IPS-18c (cell line): ENCODE data around the gene SUV39H2.

Source experiments
- H3K4me3 ChIP-seq: 2 replicates; pipeline ENCODE4 v1.7.0; 2013; ENCODE audit warnings: low read depth, mild to moderate bottlenecking, low read length, moderate library complexity; ENCODE audit not compliant: insufficient read depth
- H3K9me3 ChIP-seq: one replicate; pipeline ENCODE4 v1.6.1; 2013; ENCODE audit warnings: mild to moderate bottlenecking, low read length, moderate library complexity; ENCODE audit not compliant: control insufficient read depth, insufficient read depth

The SUV39H2 gene, protein sequence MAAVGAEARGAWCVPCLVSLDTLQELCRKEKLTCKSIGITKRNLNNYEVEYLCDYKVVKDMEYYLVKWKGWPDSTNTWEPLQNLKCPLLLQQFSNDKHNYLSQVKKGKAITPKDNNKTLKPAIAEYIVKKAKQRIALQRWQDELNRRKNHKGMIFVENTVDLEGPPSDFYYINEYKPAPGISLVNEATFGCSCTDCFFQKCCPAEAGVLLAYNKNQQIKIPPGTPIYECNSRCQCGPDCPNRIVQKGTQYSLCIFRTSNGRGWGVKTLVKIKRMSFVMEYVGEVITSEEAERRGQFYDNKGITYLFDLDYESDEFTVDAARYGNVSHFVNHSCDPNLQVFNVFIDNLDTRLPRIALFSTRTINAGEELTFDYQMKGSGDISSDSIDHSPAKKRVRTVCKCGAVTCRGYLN

DNA sequence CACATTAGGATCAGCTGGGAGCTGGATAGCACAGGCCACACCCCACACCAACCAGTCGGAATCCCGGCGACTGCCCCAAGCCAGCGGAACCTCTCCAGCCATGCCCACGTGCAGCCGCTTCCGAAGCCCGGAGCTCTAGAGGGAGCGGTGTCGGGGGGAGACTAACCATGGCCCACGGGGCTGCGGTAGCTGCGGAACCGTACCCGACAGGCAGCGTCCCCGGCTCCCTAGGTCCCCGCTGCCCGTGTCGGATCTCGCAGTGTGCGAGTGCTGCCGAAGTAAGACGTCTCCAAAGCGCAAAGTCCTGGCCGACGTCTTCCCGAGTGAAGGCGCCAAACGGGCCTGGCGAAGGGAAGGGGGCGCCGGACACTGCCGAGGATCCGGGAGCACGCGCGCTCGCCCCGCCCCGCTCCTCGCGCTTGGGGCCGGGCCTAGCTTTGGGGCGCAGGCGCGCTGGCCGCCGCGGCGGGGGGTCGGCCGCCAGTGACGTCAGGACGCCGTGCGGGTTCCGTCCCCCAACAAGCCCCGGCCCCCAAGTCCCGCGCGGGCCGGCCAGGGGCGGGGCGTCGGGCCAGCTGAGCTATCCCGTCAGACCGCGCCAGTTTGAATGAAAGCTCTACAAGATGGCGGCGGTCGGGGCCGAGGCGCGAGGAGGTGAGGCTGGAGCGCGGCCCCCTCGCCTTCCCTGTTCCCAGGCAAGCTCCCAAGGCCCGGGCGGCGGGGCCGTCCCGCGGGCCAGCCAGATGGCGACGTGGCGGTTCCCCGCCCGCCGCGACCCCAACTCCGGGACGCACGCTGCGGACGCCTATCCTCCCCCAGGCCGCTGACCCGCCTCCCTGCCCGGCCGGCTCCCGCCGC is at the start of gene SUV39H2:
SUV39H2 (plus strand) TSS at position 601 of the 858 bp plus-strand sequence; CDS start at position 624, 23 bp downstream.
- Histone ChIP-seq H3K9me3 (no peaks in the 10 kb centered on the region), H3K4me3 (peak within 1 kb of the TSS; percentile 97)

DNA sequence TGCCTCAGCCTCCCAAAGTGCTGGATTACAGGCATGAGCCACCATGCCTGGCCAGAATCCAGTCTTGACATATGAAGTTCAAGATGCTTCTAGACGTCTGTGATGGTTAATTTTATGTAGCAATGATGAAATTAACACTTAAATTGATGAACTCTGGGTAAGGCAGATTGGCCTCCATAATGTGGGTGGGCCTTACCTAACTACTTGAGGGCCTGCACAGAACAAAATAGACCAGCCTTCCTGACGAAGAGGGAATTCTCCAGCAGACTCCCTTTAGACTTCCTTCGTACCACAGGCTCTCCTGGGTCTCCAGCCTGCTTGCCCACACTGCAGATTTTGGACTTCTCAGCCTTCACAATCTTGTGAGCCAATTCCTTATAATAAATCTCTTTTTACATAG is 45.6 kb upstream of the SUV39H2 start:
- Histone ChIP-seq H3K4me3 (no peak overlapping the region), H3K9me3 (no peaks in the 10 kb centered on the region)

- no peaks in the 10 kb centered on the region for H3K9me3 ChIP-seq
- no peak overlapping the region for H3K4me3 ChIP-seq
Observed at GRCh38 chr10:14836208-14836607, 42.5 kb upstream of the SUV39H2 start.

GRCh38 chr10:14837003-14837756 is 41.5 kb upstream of the SUV39H2 start:
- Histone ChIP-seq H3K9me3 (no peaks in the 10 kb centered on the region), H3K4me3 (peak overlapping the region; percentile 83; the same call in 1 of the 2 replicates)

- Histone ChIP-seq H3K9me3 (no peaks in the 10 kb centered on the region), H3K4me3 (peak within 1 kb of the TSS; percentile 83)
Observed at GRCh38 chr10:14837757-14838581, 40.7 kb upstream of the SUV39H2 start, which contains the start of the genes CDNF, HSPA14 and MSANTD7. CDNF (minus strand) TSS chr10:14838037; CDS start chr10:14837946, 91 bp downstream. HSPA14 (plus strand) TSS chr10:14838306; CDS start chr10:14838403, 97 bp downstream. MSANTD7 (plus strand) TSS chr10:14838306; CDS start chr10:14842285, 3,979 bp downstream.

DNA sequence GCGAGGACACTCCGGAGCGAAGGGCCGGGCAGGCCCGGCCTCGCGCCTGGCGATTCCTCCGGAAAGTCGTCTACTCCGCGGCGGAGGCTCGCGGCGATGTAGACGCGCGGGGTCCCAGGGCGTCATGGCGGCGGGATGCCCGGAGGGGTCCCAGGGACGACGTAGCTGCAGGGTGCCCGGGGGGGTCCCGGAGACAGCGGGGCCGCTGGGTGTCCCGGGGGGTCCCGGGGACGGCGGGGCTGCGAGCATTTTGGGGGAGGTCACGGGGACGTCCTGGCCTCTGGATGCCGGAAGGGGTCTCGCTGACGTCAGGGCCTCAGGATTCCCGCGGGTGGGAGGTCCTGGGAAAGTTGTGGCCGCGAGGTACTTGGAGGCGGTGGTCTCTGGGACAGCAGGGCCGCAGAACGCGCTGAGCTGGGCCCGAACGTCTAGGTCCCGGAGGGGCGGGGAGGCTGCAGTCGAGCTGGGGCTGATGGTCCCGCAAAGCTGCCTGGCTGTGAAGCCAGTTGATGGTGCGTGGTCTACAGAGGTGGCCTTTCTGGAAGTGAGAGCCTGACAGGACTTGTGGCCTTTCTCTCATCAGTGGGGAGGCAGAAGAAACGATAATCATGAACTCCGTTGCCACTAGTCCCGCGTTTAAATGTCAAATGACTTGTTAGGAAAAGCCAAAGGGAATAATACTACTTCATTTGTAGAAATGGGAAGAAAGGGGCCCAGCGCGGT is 39.9 kb upstream of the SUV39H2 start:
- Histone ChIP-seq H3K4me3 (peak overlapping the region; percentile 83), H3K9me3 (no peaks in the 10 kb centered on the region)

- H3K9me3 ChIP-seq: no peaks in the 10 kb centered on the region
Observed at GRCh38 chr10:14839305-14839695, 39.4 kb upstream of the SUV39H2 start.

GRCh38 chr10:14840178-14840577 is 38.5 kb upstream of the SUV39H2 start:
- Histone ChIP-seq H3K4me3 (no peak overlapping the region), H3K9me3 (no peaks in the 10 kb centered on the region)

More at GRCh38 chr10:14839305-14839695, 39.4 kb upstream of the SUV39H2 start:
- peak overlapping the region; percentile 83 for H3K4me3 ChIP-seq

GRCh38 chr10:14843327-14843988 is 35.2 kb upstream of the SUV39H2 start:
- Histone ChIP-seq H3K9me3 (no peaks in the 10 kb centered on the region), H3K4me3 (no peak overlapping the region)

DNA sequence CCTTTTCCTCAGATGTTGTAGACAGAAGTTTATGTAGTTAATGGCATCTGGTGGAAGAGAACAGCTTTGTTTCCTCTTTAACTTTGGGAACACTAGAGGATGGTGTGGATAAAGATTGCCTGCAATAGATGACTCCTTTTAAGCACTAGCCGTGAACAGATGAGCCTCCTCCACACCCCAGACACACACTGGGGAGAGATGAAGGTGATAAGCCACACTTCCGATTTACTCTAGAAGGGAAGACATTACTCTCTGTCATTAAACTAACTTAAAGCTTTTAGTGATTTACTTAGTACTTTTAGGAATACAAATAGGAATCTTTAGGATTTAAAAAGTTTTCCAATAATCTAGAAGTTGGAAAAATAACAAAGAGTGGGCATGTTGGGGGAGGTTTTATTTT is 33.7 kb upstream of the SUV39H2 start:
- Histone ChIP-seq H3K4me3 (no peak overlapping the region), H3K9me3 (no peaks in the 10 kb centered on the region)

DNA sequence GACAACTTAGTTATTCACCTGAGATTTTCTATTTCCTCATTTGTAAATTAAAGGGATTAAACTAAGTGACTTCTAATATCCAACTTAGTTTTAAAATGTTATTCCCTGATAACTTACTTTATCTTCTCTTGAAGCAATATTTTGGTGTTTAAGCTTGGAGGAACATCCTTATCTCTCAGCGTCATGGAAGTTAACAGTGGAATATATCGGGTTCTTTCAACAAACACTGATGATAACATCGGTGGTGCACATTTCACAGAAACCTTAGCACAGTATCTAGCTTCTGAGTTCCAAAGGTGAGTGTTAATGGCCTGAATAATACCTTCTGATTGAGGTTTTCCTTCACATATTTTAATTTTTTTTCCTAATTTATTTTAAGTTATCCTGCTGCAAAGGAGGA is 26.4 kb upstream of the SUV39H2 start:
- Histone ChIP-seq H3K4me3 (no peak overlapping the region), H3K9me3 (no peaks in the 10 kb centered on the region)

DNA sequence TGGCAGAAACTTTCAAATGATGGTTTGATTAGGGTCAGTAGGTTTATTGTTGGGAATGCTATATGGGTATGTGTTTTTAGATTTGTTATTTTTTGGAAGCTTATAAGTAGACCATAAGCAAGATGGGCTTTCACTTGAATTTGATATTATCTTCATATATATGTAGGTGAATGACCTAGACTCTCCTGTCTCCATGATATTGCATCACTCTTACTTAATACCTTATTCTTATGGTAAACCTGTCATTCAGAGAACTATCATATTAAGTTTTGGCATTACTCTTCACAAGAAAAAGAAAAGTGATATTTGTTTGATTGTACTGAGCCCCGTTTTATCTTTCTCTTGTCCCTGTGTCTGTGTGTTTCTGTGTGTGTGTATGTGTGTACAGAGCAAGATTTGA is 23.2 kb upstream of the SUV39H2 start:
- Histone ChIP-seq H3K4me3 (no peak overlapping the region), H3K9me3 (no peaks in the 10 kb centered on the region)

GRCh38 chr10:14858338-14858960 is 20.2 kb upstream of the SUV39H2 start:
- H3K4me3 ChIP-seq: no peak overlapping the region
- no peaks in the 10 kb centered on the region for H3K9me3 ChIP-seq

- no peak overlapping the region for H3K4me3 ChIP-seq
Observed at GRCh38 chr10:14859043-14859442, 19.6 kb upstream of the SUV39H2 start.

DNA sequence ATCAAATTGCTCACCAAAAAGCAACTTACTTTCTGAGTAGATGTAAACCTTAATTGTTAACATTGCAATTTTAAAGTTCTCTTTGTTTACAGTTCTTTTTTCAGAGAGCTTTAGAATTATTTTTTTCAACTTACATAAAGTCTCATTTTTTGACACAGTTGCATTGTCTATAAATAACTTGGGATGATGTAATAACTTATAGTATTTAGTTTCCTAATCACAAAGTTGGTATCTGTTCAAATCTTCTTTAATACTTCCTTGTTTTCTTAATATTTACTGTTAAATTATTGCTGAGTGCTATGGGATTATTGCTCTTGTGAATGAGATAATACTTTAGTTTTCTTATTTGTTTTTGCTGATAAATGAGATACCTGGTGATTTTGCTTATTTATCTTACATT is 18.9 kb upstream of the SUV39H2 start:
- no peaks in the 10 kb centered on the region for H3K9me3 ChIP-seq
- H3K4me3 ChIP-seq: no peak overlapping the region

More at GRCh38 chr10:14859043-14859442, 19.6 kb upstream of the SUV39H2 start:
- no peaks in the 10 kb centered on the region for H3K9me3 ChIP-seq
